Measurements from ENCODE around the gene PRAC2.

GRCh38 chr17:48753794-48754499 is 31.0 kb downstream of the PRAC2 start:
- TF ChIP-seq EP300 (IDR thresholded peaks at IDR 0.05; ENCODE audit: borderline replicate concordance in 1 of 2, low read depth in 2 of 2, low read length in 2 of 2): no peak
- TF ChIP-seq SRF (IDR thresholded peaks at IDR 0.05; ENCODE audit: low read depth, low read length): no peak
- no peak for TF ChIP-seq ATF2 (IDR thresholded peaks at IDR 0.05; ENCODE audit: low read length)
- TF ChIP-seq BRCA1 (IDR thresholded peaks at IDR 0.05; ENCODE audit: low read depth, low read length): no peak
- TF ChIP-seq CTCF (IDR thresholded peaks at IDR 0.05; ENCODE audit: control extremely low read depth in 1 of 3, insufficient read depth in 1 of 3, low read depth in 1 of 3, low read length in 3 of 3): no peak
- no peak for TF ChIP-seq POLR2A (IDR thresholded peaks at IDR 0.05; ENCODE audit: control extremely low read depth in 1 of 2, low read depth in 2 of 2, low read length in 2 of 2)
- TF ChIP-seq ZNF274 (IDR thresholded peaks at IDR 0.05; ENCODE audit: borderline replicate concordance, extremely low read depth, low read length): no peak
- TF ChIP-seq YY1 (IDR thresholded peaks at IDR 0.05; ENCODE audit: low read depth, low read length): no peak
- no peak for TF ChIP-seq EZH2 (IDR thresholded peaks at IDR 0.05; ENCODE audit: low read depth, low read length, severe bottlenecking)
- no peak for TF ChIP-seq MAFK (IDR thresholded peaks at IDR 0.05; ENCODE audit: low read depth, low read length)
- no peak for TF ChIP-seq EGR1 (IDR thresholded peaks at IDR 0.05; ENCODE audit: borderline replicate concordance, low read depth, low read length)

Measured in H1 (cell line).